NCI-H187 (cell line): ENCODE measurements around the gene SYT13.

Experiments used
- DNase-seq, 2 experiments: peaks; one replicate each; lab custom pipeline; 2025; lab: John Stamatoyannopoulos, UW

SYT13 gene

DNA sequence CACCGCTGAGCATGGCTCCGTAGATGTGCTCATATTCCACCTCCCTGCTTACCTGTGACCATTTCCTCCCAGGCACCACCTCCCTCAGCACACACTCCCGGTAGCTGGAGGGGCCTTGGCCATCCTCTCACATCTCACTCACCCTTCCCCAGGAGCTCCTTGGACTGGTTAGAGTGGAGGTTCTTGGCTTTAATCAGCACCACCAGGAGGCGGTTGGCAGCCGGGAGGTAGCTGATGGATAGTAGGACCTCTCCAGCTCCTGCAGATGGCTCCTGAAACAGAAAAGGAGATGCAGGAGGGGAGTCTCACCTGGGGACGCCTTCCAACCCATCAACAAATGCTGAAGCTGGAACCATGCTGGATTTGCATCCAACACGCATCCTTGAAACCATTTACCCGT, 39.9 kb downstream of the SYT13 start:
- no peak for DNase-seq

DNA sequence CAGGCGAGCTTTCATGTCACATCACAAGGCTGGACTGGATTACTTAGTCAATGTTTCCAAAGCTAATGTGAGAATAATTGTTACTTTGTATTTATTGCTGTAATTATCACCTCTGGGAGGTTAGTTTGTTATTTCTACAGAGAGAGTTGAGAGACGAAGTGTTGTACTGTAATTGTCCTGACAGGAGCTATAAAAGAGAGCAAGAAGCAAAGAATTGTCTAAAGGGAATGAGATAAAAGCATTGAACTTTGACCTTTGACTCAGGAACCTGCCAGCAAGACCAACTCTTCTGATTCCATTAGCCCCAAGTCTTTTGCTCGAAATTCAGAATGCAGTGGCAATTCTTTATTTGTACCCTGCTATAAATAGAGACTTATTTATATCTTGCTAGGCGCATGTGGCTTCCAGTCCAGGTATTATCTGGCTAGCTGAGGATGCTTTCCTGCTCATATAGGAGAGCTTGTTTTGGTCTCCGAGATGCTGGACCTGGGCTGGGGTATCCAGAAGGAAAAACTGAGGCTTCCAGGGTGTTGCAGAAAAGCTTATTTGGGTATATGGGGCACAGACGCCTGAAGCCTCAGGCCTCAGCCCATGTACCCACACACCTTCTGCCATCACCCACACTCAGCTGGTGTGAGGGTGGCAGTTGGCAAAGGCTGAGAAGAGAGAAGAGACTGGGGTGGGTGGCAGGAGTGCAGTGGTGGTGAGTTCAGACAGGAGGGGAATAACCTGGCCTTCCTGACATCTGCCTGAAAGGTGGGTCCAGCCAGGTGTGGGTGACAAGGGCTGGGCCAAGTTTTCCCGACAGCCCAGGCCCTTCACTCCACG, 40.7 kb downstream of the SYT13 start:
- no peak for DNase-seq

DNA sequence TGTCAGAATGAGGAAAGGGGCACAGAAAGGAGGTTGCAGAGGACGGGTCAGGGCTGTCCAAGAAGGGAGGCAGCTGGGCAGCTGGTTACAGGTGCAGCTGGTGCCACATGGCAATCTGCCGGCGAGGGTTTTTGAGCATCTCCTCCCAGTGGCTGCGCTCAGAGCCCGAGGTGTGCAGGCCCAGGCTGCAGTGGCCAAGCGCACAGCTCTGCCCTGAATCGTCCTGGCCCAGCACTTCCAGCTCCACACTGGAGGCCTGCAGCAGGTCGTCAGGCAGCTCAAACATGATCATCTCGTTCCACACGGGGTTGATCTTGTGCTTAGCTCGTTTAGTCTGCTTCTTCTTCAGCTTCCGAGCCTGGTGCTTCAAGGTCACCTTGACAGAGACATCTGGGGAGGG, 42.2 kb downstream of the SYT13 start:
- DNase-seq, result no peak

DNA sequence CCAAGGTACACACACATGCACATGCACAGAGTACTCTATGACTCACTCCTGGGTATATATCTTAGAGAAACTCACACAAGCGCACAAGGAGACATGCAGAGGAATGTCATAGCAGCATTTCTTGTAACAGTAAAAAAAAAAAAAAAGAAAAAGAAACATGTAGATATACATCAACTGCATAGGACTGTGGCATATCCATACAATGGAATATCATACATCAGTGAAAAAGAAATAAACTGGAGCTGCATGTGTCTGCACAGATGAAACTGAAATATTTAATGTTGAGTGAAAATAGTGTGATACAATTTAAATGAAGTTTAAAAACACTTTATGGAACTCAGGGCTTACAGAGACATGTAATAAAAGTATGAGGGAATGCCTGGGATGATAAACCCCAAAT, 46.4 kb downstream of the SYT13 start:
- no peak for DNase-seq

DNA sequence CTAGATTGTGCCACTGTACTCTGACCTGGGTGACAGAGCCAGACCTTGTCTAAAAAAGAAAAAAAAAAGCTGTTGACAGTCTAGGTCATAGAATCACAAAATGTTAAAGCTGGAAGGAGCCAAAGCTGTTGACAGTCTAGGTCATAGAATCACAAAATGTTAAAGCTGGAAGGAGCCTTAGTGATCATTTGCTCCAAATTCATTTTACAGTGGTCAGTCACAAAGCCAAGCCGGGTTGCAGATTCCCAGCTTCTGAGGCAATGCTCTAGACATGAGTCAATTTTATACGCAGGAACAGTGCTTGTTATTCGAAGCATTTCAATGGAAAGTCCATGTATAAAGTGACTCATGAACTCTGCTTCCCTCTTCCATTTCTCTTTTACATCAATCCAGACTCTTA, 47.4 kb downstream of the SYT13 start:
- DNase-seq, result no peak

DNA sequence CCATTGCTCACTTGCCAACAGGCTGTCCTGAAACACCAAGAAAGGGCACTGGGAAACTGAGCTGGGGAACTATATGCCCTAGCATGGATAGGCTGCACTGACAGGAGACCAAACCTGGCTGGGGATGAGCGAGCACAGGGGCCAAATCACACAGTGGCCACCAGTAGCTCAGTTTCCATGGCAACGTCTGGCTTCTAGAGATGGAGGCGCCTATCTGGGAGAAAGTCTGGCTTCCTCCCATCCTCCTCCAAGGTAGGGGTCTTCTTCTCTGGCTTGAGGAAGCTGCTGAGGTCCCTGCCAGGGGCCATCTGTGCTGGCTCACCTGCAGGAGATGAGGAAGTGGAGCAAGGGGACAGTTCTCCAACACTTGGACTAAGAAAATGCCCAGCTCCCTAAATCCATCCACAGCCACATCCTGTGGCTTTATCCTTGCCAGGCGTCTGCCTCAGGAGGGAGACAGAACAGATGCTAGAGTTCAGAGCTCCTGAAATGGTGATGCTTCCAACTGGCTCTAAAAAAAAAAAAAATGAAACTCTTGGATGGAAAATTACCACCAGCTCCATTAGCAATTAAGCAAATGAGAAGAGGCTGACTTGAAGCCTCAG, 48.3 kb downstream of the SYT13 start:
- no peak for DNase-seq

DNA sequence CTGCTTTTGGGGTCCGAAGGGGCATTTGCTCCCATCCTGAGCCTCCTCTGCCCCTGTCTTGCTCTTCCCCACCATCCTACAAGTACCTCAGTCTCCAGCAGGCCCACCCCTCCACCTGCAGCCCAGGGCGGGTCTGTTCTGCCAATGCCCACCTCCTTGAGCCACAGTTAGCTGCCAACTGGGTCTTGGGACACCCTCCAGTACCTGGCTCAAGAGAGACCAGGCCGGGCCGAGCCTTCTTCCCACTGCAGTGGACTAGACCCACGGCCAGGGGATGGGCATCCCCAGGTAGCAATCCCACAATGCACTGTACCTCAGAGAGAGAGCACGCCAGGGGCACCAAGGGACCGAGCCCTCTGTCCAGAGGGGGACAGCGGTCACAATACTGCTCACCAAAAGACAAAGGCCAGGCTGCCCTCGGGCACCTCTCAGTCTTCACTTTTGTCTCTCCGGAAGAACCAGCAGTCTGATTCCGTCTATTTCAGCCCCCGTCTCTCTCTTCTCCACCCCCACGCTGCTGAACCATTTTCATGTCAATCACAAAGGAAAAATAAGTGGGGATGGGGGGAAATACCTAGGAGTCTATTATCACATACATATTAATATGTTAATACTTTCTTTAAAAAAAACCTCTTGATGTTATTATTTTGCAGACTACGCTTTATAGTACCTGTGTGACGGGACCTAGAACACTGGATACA, 51.7 kb downstream of the SYT13 start:
- no peak for DNase-seq

DNA sequence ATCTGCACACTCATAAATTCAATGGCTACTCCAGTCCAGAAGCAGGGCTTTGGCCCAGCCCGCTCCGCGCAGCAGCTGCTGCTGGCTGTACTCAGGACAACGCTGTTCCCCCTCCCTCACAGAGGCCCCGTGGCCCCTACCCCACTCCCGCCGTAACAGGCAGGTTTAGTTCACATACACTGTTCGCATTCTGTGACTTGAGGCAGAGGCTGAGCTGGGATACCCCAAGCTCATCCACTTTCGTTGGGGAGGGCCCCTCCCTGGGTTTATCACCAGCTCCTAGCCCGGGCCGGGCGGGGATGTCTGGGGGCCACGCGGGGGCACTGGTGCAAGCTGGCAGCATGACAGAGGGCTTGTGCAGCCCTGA, 52.4 kb downstream of the SYT13 start:
- DNase-seq, result no peak

DNA sequence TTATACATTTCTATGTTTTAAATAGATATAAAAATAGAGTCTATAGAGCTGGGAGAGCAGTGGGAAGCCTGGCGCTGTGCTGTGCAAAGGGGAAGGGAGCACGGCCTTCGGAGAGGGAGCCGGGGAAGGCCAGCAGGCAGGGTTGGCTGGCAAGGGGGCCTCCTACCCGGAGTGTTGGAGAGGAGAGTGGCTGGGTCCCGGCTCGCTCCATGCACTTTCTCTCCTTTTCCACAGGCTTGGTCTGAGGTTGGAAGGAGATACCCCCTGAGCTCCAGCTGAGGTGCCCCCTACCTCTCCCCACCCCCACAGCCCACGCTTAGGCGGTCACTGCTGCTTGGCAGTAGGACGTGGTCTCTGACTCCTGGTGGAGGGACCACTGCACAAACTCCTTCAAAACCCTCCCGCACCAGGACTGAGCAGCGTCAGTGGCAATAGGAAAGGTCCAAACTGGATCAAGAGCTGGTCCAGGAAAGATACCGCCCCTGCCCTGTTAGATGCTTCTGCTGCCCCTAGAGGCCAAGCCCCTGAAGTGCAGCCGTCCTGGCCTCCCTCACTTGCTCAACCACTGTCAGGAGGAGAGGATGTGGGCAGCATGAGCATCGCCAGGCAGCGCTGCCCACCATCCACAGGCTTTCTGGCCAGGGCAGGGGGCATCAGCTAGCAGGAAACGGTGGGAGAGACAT, 52.9 kb downstream of the SYT13 start:
- no peak for DNase-seq

DNA sequence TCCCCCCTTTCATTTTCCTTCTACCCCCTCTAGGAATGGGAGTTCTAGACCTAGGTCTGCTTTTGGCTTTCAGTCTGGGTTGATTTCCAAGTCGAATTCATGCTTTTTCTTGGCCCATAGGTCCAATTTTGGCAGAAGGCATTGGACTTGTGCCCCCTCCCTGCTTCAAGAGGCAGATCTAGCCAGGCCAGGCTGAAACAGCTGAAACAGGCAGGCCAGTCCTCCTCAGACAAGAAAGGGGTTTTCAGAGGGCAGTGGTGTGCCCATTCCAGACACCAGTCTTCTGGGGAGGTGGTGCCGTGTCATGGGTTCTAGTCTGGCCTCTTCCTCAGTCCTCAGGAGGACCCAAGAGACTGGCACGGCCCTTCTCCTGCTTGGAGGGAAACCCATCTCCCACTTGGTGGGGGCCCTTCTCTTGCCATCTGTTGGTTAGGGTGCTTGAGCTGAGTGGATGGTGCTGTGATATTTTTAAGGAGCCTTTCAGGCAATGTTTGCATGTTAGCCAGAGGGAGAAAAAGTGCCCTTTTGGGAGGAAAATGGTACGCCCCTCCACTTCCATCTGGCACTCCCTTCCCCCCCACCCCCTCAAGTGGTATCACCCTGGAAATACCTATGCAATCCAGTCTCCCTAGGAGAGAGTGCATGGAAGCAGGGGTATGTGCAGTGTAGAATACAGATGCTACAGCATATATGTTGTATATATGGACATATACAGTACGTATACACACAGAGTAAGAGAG, 53.6 kb downstream of the SYT13 start:
- DNase-seq, result no peak

DNA sequence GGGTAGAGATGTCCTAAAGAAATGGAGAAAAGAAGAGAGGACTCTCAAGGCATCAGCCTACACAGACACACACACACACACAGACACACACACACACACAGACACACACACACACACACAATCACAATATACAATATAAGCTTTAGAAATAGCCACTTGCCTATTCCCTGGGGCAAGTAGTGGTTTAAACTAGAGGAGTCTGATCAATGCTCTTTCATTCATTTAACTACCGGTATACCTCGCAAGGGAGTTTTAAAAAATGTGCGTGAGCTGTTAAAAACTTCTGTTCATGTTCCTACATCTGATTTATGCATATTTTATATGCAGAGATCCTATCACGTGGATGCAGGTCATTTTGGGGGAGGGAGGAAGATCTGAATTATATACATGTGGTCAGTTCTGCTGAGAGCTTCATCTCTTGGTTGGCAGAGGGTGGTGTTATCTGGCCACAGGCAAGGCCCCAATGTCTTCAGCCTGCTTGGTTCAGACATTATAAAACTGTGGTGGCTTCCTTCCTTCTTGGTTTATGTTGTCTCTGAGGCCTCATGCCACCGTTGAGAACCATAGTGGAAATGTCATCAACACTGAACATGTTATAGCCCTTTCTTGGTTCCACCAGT, 56.6 kb downstream of the SYT13 start:
- DNase-seq, result no peak

DNA sequence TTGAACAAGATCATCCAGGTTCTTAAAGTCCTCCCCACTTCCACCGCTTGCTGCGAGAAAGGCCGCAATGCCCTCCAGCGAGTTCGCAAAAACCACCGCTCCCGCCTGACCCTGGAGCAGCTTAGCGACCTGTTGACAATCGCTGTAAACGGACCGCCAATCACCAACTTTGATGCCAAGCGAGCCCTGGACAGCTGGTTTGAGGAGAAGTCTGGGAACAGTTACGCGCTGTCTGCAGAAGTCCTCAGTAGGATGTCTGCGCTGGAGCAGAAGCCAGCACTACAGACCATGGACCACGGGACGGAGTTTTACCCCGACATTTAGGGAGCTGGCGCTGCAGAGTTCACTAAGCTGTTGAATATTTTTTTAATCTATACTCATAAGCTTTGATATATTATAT, 58.3 kb downstream of the SYT13 start:
- no peak for DNase-seq

DNA sequence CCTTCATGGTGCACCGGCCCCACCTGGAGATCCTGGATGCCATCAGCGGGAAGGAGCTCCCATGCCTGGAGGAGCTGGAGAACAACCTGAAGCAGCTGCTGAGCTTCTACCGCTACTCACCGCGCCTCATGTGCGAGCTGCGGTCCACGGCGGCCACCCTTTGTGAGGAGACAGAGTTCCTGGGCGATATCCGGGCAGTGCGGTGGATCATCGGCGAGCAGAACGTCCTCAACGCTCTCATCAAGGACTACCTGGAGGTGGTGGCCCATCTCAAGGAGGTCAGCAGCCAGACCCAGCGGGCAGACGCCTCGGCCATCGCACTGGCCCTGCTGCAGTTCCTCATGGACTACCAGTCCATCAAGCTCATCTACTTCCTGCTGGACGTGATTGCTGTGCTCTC, 59.2 kb downstream of the SYT13 start:
- DNase-seq, result no peak

DNA sequence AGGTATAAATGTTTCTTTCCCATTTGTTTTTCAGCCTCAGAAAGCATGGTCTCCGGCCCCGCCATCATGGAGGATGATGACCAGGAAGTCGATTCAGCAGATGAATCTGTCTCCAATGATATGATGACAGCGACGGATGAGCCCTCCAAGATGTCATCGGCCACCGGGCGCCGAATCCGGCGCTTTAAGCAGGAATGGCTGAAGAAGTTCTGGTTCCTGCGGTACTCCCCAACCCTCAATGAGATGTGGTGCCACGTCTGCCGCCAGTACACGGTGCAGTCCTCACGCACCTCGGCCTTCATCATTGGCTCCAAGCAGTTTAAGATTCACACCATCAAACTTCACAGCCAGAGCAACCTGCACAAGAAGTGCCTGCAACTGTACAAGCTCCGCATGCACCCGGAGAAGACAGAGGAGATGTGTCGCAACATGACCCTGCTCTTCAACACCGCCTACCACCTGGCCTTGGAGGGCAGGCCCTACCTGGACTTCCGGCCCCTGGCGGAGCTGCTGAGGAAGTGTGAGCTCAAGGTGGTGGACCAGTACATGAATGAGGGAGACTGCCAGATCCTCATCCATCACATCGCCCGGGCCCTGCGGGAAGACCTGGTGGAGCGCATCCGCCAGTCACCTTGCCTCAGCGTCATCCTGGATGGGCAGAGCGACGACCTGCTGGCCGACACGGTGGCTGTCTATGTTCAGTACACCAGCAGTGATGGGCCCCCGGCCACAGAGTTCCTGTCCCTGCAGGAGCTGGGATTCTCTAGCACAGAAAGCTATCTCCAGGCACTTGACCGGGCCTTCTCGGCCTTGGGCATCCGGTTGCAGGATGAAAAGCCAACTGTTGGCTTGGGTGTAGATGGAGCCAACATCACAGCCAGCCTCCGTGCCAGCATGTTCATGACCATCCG, 59.9 kb downstream of the SYT13 start:
- DNase-seq, result no peak

DNA sequence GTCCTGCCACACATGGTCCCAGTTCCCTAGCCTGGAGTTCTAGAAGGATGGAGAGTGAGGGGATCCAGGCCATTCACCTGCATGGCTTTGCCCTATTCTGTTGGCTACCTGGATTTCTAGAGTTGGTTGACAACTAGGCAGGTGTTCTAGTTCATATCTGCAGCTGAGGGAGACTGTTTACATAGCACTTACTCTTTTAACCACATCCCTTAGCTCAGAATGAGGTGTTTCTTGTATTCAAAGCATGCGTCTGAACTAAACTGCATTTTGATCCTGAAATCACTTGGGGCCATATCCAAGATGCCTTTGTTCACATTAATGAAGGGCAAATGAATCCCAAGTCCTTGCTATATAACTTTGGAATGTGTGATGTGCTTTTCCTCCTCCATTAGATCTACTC, 60.9 kb downstream of the SYT13 start:
- DNase-seq, result no peak

DNA sequence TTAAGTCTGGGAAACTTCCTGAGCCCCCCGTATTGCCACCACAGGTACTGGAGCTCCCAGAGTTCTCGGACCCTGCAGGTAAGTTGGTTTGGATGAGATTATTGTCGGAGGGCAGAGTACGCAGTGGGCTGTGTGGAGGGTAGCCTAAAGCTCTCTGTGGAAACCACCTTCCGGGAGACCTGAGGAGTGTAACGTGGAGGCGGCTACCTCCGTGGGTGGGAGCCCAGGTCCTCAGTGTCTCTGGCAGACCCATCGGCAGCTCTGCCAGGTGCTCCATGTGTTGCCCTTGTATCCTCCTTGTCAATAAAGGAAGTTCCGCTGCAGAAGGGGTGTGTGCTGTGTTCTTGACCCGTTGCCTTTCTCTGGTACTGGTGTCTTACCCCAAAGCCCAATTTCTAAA, 61.4 kb downstream of the SYT13 start:
- DNase-seq, result no peak

DNA sequence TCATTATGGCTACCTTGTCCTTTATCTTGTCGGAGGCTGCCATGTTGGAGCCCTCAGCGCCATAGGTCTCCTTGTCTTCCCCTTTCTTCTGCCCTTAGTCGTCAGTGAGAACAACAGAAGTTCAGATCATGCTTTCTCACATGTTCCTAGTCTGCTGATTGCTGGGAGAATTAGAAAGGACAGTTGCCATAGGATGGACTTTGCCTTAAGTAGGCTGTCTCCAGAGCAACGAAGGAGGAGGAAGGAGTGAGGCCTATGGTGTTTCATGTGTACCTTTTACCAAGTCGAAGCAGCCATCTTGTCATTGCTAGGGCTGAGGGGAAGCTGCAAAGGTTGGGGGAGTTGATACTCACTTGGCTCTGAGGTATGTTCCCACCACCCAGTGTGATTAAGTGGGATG, 62.6 kb downstream of the SYT13 start:
- DNase-seq, result no peak

DNA sequence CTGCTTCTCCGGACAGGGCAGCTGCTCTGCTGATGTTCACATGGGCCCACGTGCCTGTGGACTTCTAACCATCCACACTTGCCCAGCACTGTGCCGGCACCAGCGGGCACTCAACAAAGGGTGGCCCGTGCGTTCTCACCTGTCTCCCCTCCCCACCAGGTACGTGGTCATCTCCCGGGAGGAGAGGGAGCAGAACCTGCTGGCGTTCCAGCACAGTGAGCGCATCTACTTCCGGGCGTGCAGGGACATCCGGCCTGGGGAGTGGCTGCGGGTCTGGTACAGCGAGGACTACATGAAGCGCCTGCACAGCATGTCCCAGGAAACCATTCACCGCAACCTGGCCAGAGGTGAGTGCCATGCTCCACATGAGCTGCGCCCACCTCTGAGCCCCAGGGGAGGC, 66.7 kb downstream of the SYT13 start:
- DNase-seq, result no peak

DNA sequence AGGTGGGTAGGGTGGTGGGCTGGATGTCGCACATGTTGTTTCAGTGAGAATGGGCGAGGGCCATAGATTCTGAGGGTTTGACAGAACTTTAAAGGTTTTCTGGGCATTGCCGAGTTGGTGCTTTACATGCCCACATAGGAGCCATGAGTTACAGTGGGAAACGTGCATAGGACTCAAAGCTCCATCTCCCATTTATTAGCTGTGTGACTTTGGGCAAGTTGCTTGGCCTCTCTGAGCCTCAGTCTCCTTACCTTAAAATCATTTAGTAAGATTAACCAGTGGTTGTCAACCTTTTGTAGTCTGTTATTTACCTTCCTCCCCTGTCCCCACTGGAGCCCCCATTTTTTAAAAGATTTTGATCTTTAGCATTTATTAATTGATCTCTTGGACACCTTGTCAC, 67.4 kb downstream of the SYT13 start:
- no peak for DNase-seq

DNA sequence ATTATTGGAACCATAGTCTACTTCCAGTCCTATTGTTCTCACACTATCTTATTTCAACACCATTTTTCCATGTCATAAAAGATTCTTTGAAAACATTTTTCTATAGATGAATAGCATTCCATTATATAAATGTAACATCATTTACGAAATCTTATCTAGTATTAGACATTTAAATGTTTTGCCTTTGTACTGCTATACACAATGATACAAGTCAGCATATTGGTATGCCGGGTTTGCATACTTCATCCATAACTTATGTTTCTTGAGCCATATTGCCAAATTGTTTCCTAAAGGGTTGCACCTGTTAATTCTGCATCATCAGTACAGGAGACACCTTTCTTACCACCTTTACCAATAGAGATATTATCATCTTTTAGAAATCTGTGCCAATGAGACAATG, 68.2 kb downstream of the SYT13 start:
- DNase-seq, result no peak

DNA sequence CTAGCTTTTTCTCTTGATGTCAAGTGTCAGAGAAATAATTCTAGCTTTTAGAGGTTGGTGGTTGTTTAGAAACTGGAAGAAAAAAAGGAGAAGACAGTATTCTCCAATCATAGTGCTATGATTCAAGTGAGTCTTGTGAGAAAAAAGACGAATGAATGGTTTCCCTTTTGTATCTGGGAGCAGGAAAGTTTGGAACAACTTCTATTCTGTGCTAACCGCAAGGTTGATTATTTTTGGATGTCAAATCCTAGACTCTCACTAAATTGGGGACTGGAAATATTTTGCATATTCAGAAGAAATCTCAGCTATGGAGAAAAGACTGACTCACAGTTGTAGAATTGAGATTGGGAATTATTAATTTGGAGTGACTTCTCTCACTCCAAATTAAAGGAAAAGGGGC, 69.2 kb downstream of the SYT13 start:
- no peak for DNase-seq
